HepG2 (cell line): Measurements from ENCODE around the gene KANK3. TPM values are rescaled to one million over a fixed set of nuclear protein-coding genes. Genes with fewer than 3 reads are reported as not detected.

Experiments used
- BORCS8-MEF2B ChIP-seq: sonication (generic); formaldehyde crosslinking; IDR thresholded peaks from 2 replicates; pipeline ENCODE4 v1.8.0; 2022; ENCODE audit warnings: mild to moderate bottlenecking, missing genetic modification reagents
- DNMT3B ChIP-seq: conservative IDR thresholded peaks from 2 replicates; pipeline ENCODE4 v1.6.1; 2016; ENCODE audit warnings: missing biosample characterization, control low read depth
- HINFP ChIP-seq: sonication (generic); formaldehyde crosslinking; IDR thresholded peaks from 2 replicates; pipeline ENCODE4 v1.4.0; 2020; ENCODE audit warnings: low read depth, mild to moderate bottlenecking, missing genetic modification reagents
- HIVEP1 ChIP-seq: sonication (generic); formaldehyde crosslinking; IDR thresholded peaks from 2 replicates; pipeline ENCODE4 v1.4.0; 2020; ENCODE audit warnings: mild to moderate bottlenecking, missing genetic modification reagents
- MXD1 ChIP-seq: sonication (generic); formaldehyde crosslinking; IDR thresholded peaks from 2 replicates; pipeline ENCODE4 v1.4.0; 2020; ENCODE audit warnings: mild to moderate bottlenecking, missing genetic modification reagents
- PHF8 ChIP-seq: sonication (generic); formaldehyde crosslinking; IDR thresholded peaks from 2 replicates; pipeline ENCODE4 v1.5.0; 2020; ENCODE audit warnings: missing genetic modification reagents
- STAG1 ChIP-seq: sonication (generic); formaldehyde crosslinking; IDR thresholded peaks from 2 replicates; pipeline ENCODE4 v1.4.0; 2020; ENCODE audit warnings: missing genetic modification reagents
- ZHX1 ChIP-seq: sonication (generic); formaldehyde crosslinking; IDR thresholded peaks from 2 replicates; pipeline ENCODE4 v1.8.1; 2022; ENCODE audit warnings: low read depth, mild to moderate bottlenecking, missing genetic modification reagents
- ZMYM3 ChIP-seq: sonication (generic); formaldehyde crosslinking; IDR thresholded peaks from 2 replicates; pipeline ENCODE4 v1.5.1; 2020; ENCODE audit warnings: mild to moderate bottlenecking, missing genetic modification reagents
- ZMYM4 ChIP-seq: sonication (generic); formaldehyde crosslinking; IDR thresholded peaks from 2 replicates; pipeline ENCODE4 v1.8.1; 2023; ENCODE audit warnings: mild to moderate bottlenecking, missing genetic modification reagents
- ZNF678 ChIP-seq: sonication (generic); formaldehyde crosslinking; IDR thresholded peaks from 2 replicates; pipeline ENCODE4 v1.4.0; 2020; ENCODE audit warnings: mild to moderate bottlenecking, missing genetic modification reagents
- ZNF773 ChIP-seq: sonication (generic); formaldehyde crosslinking; IDR thresholded peaks from 2 replicates; pipeline ENCODE4 v1.4.0; 2020; ENCODE audit warnings: missing genetic modification reagents, borderline replicate concordance
- ZSCAN20 ChIP-seq: sonication (generic); formaldehyde crosslinking; IDR thresholded peaks from 2 replicates; pipeline ENCODE4 v1.4.0; 2020; ENCODE audit warnings: missing genetic modification reagents, mild to moderate bottlenecking, borderline replicate concordance
- ZSCAN22 ChIP-seq: sonication (generic); formaldehyde crosslinking; IDR thresholded peaks from 2 replicates; pipeline ENCODE4 v1.4.0; 2020; ENCODE audit warnings: mild to moderate bottlenecking, missing genetic modification reagents
- polyA plus RNA-seq, 8 experiments: library from polyadenylated mRNA; depleted of rRNA in 3 of 8; stranded (reverse) in 7 of 8; unstranded in 1 of 8; fragments of >200 nt; fragmentation: Illumina TruSeq in 4 of 8; extraction: Trizol in 4 of 8; gene quantifications; 2 replicates each; pipeline versions ENCODE4 v1.2.1 to v1.2.3, GENCODE V29; 2011 to 2016; ENCODE audit warnings: low read depth in 4 of 8, missing spikeins in 1 of 8, mixed read lengths in 1 of 8; ENCODE audit not compliant: insufficient read depth in 1 of 8
- total RNA-seq, 5 experiments: library from RNA; depleted of rRNA; stranded (reverse); fragments of >200 nt; fragmentation: Illumina TruSeq; extraction: Trizol; gene quantifications; 2 replicates each; pipeline ENCODE4 v1.2.3, GENCODE V29; 2016; ENCODE audit warnings: low read depth in 1 of 5
- TF ChIP-seq, protein P1 (sequence below): sonication (generic); formaldehyde crosslinking; IDR thresholded peaks from 2 replicates; pipeline ENCODE4 v1.4.0; 2020; ENCODE audit warnings: missing genetic modification reagents
- TF ChIP-seq, protein P2 (sequence below): IDR thresholded peaks from 2 replicates; pipeline ENCODE4 v1.6.1; 2016; ENCODE audit warnings: mild to moderate bottlenecking
- TF ChIP-seq, protein P3 (sequence below): sonication (generic); formaldehyde crosslinking; IDR thresholded peaks from 2 replicates; pipeline ENCODE4 v1.4.0; 2020; ENCODE audit warnings: mild to moderate bottlenecking, missing genetic modification reagents

The KANK3 gene
- total and polyA plus RNA-seq, 2 of the 13 experiments (the other 11 are each of a cell fraction or from before 2014, with no cell fraction given), result 0.15 to 0.20 TPM

DNA sequence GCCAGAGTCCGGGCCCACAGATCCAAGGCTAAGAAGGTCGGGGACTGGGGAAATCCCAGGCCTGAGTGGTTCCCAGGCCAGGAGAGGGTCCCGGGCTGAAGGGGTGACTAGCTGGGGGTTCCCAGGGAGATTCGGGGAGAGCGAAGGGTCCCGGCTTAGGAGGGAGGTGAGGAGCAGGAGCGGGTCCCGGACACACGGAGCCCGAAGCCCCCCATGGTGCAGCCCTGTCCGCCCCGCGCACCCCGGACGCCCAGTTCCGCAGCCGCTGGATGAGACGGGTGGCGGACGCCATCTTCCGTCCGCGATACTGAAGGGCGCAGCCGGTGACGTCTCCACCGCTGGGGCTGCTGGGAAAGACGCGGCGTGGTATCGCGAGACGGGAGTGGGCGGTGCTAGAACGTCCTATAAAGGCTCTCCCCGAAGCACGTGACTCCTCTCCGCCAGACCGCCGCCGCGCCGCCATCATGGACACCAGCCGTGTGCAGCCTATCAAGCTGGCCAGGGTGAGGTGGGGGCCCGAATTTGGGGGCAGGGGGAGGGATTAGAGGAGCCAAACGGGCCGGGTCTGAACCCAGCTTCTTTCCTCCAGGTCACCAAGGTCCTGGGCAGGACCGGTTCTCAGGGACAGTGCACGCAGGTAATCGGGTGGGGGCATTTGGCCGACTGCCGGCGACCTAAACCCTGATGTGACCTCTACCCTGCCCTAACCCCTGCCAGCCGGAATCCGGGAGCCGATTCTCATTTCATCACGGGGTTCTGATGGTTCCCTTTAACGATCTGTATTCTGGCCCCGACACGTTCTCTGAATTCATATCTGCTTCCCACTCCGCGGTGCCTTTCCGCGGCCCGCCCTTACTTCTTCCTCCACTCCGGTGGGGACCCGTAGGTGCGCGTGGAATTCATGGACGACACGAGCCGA lies 21.7 kb downstream of the KANK3 start, which contains the start of the genes NDUFA7 and RPS28 (continued):
- TF ChIP-seq, protein P1, sequence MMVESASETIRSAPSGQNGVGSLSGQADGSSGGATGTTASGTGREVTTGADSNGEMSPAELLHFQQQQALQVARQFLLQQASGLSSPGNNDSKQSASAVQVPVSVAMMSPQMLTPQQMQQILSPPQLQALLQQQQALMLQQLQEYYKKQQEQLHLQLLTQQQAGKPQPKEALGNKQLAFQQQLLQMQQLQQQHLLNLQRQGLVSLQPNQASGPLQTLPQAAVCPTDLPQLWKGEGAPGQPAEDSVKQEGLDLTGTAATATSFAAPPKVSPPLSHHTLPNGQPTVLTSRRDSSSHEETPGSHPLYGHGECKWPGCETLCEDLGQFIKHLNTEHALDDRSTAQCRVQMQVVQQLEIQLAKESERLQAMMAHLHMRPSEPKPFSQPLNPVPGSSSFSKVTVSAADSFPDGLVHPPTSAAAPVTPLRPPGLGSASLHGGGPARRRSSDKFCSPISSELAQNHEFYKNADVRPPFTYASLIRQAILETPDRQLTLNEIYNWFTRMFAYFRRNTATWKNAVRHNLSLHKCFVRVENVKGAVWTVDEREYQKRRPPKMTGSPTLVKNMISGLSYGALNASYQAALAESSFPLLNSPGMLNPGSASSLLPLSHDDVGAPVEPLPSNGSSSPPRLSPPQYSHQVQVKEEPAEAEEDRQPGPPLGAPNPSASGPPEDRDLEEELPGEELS (CRISPR knock-in tag), result no peak
- peak; percentile 94 for TF ChIP-seq PHF8 (CRISPR knock-in tag)
- TF ChIP-seq HINFP (CRISPR knock-in tag), result 0 out of 2 replicates have a peak, but pooled peaks have one; percentile 28
- peak; percentile 48 for TF ChIP-seq STAG1 (CRISPR knock-in tag)
- peak; percentile 51; the same call in 1 of the 2 replicates for TF ChIP-seq MXD1 (CRISPR knock-in tag)
- TF ChIP-seq ZMYM4, result peak; percentile 98
- TF ChIP-seq ZNF678 (CRISPR knock-in tag), result no peak
- no peak for TF ChIP-seq ZSCAN22
- TF ChIP-seq, protein P2, sequence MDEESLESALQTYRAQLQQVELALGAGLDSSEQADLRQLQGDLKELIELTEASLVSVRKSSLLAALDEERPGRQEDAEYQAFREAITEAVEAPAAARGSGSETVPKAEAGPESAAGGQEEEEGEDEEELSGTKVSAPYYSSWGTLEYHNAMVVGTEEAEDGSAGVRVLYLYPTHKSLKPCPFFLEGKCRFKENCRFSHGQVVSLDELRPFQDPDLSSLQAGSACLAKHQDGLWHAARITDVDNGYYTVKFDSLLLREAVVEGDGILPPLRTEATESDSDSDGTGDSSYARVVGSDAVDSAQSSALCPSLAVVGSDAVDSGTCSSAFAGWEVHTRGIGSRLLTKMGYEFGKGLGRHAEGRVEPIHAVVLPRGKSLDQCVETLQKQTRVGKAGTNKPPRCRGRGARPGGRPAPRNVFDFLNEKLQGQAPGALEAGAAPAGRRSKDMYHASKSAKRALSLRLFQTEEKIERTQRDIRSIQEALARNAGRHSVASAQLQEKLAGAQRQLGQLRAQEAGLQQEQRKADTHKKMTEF (CRISPR knock-in tag), result peak; percentile 79
- 0 out of 2 replicates have a peak, but pooled peaks have one; percentile 1 for TF ChIP-seq ZMYM3 (CRISPR knock-in tag)
- 0 out of 2 replicates have a peak, but pooled peaks have one; percentile 31 for TF ChIP-seq ZSCAN20 (CRISPR knock-in tag)
- peak; percentile 92; the same call in 1 of the 2 replicates for TF ChIP-seq ZHX1 (CRISPR knock-in tag)
- peak; percentile 29; the same call in 1 of the 2 replicates for TF ChIP-seq ZNF773 (CRISPR knock-in tag)
- TF ChIP-seq BORCS8-MEF2B (CRISPR knock-in tag), result peak; percentile 52; the same call in 1 of the 2 replicates
- peak; percentile 74 for TF ChIP-seq HIVEP1
- TF ChIP-seq DNMT3B (CRISPR knock-in tag), result no peak; the same call in 1 of the 2 replicates
- TF ChIP-seq, protein P3, sequence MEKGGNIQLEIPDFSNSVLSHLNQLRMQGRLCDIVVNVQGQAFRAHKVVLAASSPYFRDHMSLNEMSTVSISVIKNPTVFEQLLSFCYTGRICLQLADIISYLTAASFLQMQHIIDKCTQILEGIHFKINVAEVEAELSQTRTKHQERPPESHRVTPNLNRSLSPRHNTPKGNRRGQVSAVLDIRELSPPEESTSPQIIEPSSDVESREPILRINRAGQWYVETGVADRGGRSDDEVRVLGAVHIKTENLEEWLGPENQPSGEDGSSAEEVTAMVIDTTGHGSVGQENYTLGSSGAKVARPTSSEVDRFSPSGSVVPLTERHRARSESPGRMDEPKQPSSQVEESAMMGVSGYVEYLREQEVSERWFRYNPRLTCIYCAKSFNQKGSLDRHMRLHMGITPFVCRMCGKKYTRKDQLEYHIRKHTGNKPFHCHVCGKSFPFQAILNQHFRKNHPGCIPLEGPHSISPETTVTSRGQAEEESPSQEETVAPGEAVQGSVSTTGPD, result peak; percentile 73
